Measurements from ENCODE around the gene TGIF1.

Gene TGIF1

GRCh38 chr18:3447068-3447894 is 2.7 kb upstream of the TGIF1 start:
- H3K4me3 ChIP-seq (ENCODE audit: low read depth, low read length), result peak overlapping the region; percentile 96
- peak; percentile 70 for DNase-seq (ENCODE audit: low read depth, low spot score)
- in situ Hi-C loops (cut with HindIII; ENCODE audit: low sequenced_read_pairs), result no loop called here
- TF ChIP-seq, protein P1, sequence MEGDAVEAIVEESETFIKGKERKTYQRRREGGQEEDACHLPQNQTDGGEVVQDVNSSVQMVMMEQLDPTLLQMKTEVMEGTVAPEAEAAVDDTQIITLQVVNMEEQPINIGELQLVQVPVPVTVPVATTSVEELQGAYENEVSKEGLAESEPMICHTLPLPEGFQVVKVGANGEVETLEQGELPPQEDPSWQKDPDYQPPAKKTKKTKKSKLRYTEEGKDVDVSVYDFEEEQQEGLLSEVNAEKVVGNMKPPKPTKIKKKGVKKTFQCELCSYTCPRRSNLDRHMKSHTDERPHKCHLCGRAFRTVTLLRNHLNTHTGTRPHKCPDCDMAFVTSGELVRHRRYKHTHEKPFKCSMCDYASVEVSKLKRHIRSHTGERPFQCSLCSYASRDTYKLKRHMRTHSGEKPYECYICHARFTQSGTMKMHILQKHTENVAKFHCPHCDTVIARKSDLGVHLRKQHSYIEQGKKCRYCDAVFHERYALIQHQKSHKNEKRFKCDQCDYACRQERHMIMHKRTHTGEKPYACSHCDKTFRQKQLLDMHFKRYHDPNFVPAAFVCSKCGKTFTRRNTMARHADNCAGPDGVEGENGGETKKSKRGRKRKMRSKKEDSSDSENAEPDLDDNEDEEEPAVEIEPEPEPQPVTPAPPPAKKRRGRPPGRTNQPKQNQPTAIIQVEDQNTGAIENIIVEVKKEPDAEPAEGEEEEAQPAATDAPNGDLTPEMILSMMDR (IDR thresholded peaks at IDR 0.05; ENCODE audit: low read depth, low read length), result no peak

DNA sequence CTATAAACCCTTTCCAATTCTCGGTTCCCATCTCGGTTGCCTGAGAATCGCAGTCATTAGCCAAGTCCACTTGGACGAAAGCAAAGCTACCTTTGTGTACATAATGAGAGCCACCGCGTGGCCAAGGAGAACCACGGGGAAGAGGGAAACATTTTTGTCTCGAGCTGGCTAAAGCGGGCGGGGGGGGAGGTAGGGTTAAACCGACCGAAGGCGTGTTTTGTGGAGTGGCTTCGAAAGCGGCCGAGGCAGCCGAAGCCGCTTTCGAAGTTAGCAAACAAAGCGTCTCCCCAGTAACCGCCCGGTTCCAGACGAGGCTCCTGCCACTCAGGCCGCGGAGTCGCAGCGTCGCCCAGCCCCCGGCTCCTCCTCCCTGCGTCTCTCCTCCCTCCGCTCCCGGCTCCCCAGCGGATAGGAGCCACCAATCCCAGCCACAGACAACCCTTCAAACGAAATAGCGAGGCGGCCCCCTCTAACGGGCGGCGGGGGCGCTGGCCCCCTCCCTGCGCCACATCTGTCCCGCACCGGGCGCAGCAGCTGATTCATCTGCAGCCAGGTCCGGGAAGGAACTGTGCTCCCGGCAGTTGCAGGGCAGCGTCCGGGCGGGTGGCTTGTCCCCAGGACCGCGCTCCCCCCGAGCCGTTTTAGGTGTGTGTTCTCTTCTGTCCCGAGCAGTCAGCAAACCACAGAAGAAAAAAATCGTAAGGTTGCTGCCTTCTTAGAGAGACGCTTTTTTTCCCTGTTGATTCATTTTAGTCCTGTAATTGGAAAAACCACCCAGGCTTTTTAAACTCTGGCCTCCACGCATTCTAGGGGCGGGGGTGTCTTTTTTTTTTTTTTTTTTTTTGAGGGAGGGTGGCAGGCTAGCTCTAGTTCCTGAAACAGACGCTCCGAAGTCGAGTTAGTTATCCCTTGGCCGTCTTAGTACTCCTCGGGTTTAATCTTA is 1.8 kb upstream of the TGIF1 start:
- H3K4me3 ChIP-seq (ENCODE audit: low read depth, low read length), result peak overlapping the region; percentile 96
- in situ Hi-C loops (cut with HindIII; ENCODE audit: low sequenced_read_pairs), result no loop called here
- DNase-seq (ENCODE audit: low read depth, low spot score), result peak; percentile 99
- TF ChIP-seq, protein P1 (IDR thresholded peaks at IDR 0.05; ENCODE audit: low read depth, low read length), result peak; percentile 26

GRCh38 chr18:3448838-3449511 is 997 bp upstream of the TGIF1 start:
- in situ Hi-C loops (cut with HindIII; ENCODE audit: low sequenced_read_pairs), result no loop called here
- H3K4me3 ChIP-seq (ENCODE audit: low read depth, low read length), result peak overlapping the region; percentile 96
- TF ChIP-seq, protein P1 (IDR thresholded peaks at IDR 0.05; ENCODE audit: low read depth, low read length), result no peak
- peak; percentile 83 for DNase-seq (ENCODE audit: low read depth, low spot score)

DNA sequence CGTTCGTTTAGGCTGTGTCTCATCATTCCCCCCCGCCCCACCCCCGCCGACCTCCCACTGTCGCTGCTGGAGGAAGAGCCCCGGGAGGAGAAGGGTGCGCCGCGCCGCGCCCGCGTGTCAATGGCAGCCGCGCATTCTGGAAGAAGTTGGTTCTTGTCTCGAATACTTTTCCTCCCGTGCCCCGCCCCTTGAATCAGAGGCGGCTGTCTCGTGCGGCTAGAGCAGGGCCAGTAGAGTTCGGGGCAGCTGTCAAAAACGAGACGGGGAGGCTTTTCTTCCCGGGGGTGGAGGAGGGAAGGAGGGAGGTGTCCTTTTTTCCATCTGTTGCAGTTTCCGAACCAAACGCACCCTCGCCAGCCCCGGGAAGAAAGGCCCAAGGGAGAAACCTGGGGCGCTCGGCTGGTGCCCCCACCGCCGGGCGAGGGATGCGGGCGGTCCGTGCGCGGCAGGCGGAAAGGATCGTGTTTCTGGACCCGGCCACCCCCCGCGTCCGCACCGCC is 410 bp upstream of the TGIF1 start:
- in situ Hi-C loops (cut with HindIII; ENCODE audit: low sequenced_read_pairs), result loop anchor here (10.0 to 25.0 kb wide), 2 partner anchors 155 to 162 kb away; no protein-coding TSS in a partner anchor
- peak overlapping the region; percentile 96 for H3K4me3 ChIP-seq (ENCODE audit: low read depth, low read length)
- peak; percentile 88 for DNase-seq (ENCODE audit: low read depth, low spot score)
- TF ChIP-seq, protein P1 (IDR thresholded peaks at IDR 0.05; ENCODE audit: low read depth, low read length), result no peak

DNA sequence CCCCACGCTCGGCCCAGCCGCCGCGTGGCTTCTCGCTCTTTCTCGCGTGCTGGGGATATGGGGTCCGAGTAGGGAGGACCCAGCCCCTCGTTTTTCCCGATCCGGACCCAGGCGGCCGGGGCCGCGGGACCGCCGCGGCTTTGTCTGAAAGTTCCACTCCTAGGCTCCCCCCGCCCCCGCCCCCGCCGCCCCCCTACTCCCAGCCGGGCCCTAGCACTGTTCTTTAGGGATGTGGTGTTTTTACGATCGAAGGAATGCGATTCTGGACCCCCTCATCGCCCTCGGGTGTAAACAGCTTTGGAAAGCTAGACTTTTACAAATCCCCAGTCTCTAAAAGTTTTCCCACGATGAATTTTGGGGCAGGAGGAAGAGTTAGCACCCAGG is 819 bp downstream of the TGIF1 start:
- in situ Hi-C loops (cut with HindIII; ENCODE audit: low sequenced_read_pairs), result loop anchor here (10.0 to 25.0 kb wide), 2 partner anchors 154 to 163 kb away; no protein-coding TSS in a partner anchor
- H3K4me3 ChIP-seq (ENCODE audit: low read depth, low read length), result peak overlapping the region; percentile 96
- no peak for DNase-seq (ENCODE audit: low read depth, low spot score)

More for the DNA sequence above, 819 bp downstream of the TGIF1 start:
- TF ChIP-seq, protein P1 (IDR thresholded peaks at IDR 0.05; ENCODE audit: low read depth, low read length), result no peak
